Gastroesophageal sphincter (tissue), 4 donors: ENCODE data around the gene PGBD5. TPM values are rescaled to one million over a fixed set of nuclear protein-coding genes. Genes with fewer than 3 reads are reported as not detected.

Experiments
- ATAC-seq: fragments of 150-250 bp; one replicate; pipeline ENCODE4 v1.9.1; 2016; ENCODE audit warnings: mild to moderate bottlenecking, moderate library complexity
- H3K27ac ChIP-seq, 4 donors: fragments of 200-600 bp; sonication (generic) in 3 of 4; 1 replicate in 3 of 4; 2 replicates in 1 of 4; pipeline ENCODE4 v1.5.1; 2016 to 2019
- H3K27me3 ChIP-seq: fragments of 200-600 bp; sonication (generic); one replicate; pipeline ENCODE4 v1.5.1; 2019
- H3K36me3 ChIP-seq, 2 donors: fragments of 200-600 bp; sonication (generic); one replicate each; pipeline ENCODE4 v1.5.1; 2019; ENCODE audit warnings: control low read depth in 1 of 2
- H3K4me1 ChIP-seq, 3 donors: fragments of 200-600 bp; sonication (generic); 1 replicate in 2 of 3; 2 replicates in 1 of 3; pipeline ENCODE4 v1.5.1; 2016 to 2019; ENCODE audit warnings: control low read depth in 2 of 3
- H3K4me3 ChIP-seq, 2 donors: fragments of 200-600 bp; sonication (generic); one replicate each; pipeline ENCODE4 v1.5.1; 2019; ENCODE audit warnings: mild to moderate bottlenecking in 1 of 2, moderate library complexity in 1 of 2
- H3K9me3 ChIP-seq, 3 donors: fragments of 200-600 bp; sonication (generic); one replicate each; pipeline ENCODE4 v1.5.1; 2017 to 2019; ENCODE audit warnings: control low read depth in 2 of 3
- CTCF ChIP-seq, 4 experiments: fragments of 200-600 bp in 2 of 4; fragments of 450-650 bp in 2 of 4; sonication (generic) in 1 of 4; IDR thresholded peaks; one replicate each; pipeline ENCODE4 v1.5.1; 2017 to 2019; ENCODE audit warnings: antibody characterized with exemption in 4 of 4, mild to moderate bottlenecking in 2 of 4, moderate library complexity in 2 of 4
- EP300 ChIP-seq: sonication (generic); formaldehyde crosslinking; IDR thresholded peaks from one replicate; pipeline ENCODE4 v1.6.1; 2017; ENCODE audit warnings: antibody characterized with exemption, mild to moderate bottlenecking
- POLR2A ChIP-seq, 2 donors: fragments of 450-650 bp; IDR thresholded peaks; one replicate each; pipeline ENCODE4 v1.6.1; 2017; ENCODE audit warnings: antibody characterized with exemption in 2 of 2, mild to moderate bottlenecking in 2 of 2, moderate library complexity in 1 of 2
- POLR2AphosphoS5 ChIP-seq: sonication (generic); formaldehyde crosslinking; IDR thresholded peaks from one replicate; pipeline ENCODE4 v1.6.1; 2017; ENCODE audit warnings: antibody characterized with exemption
- WGBS, 2 donors: methylation state at CpG; one replicate each; pipeline ENCODE4 v1.1.5; 2018; ENCODE audit warnings: low coverage in 1 of 2; 5-methylcytosine and 5-hydroxymethylcytosine counted together
- total RNA-seq, 4 donors: library from RNA; depleted of rRNA; stranded (reverse); fragments of >200 nt; gene quantifications; one replicate each; pipeline ENCODE4 v1.1.0, GENCODE V29; 2016

PGBD5 gene
- total RNA-seq, 4 donors from 2014 or later: 0.15 to 1.1 (median 0.33) TPM

- H3K9me3 ChIP-seq: no peaks in the 10 kb centered on the region
- H3K4me3 ChIP-seq: no peak overlapping the region
- WGBS, 2 donors: 82 to 88% methylated on average over 6 to 12 of the region's 22 CpGs
- H3K4me1 ChIP-seq: no peaks in the 10 kb centered on the region
- H3K27ac ChIP-seq: no peak overlapping the region
- peaks cover 35% of the 10 kb centered on the region for H3K27me3 ChIP-seq
- no peak for TF ChIP-seq CTCF (IDR thresholded peaks at IDR 0.05)
- no peak for TF ChIP-seq POLR2AphosphoS5
- TF ChIP-seq POLR2A (IDR thresholded peaks at IDR 0.05): no peak
- TF ChIP-seq EP300: no peak
- no peak for ATAC-seq
- no peaks in the 10 kb centered on the region for H3K36me3 ChIP-seq
Measured at GRCh38 chr1:230399321-230400006, 26.7 kb downstream of the PGBD5 start.

- Histone ChIP-seq H3K9me3 (no peaks in the 10 kb centered on the region), H3K4me3 (no peak overlapping the region), H3K27me3 (peaks cover 40% of the 10 kb centered on the region), H3K36me3 (no peaks in the 10 kb centered on the region), H3K27ac (no peak overlapping the region), H3K4me1 (no peaks in the 10 kb centered on the region)
- TF ChIP-seq POLR2AphosphoS5 (no peak), POLR2A (IDR thresholded peaks at IDR 0.05) (no peak)
- ATAC-seq: no peak
- 68 to 71% methylated on average over 4 of the region's 8 CpGs for WGBS, 2 donors
Measured at GRCh38 chr1:230398856-230399255, 27.3 kb downstream of the PGBD5 start.

GRCh38 chr1:230396966-230397365, 29.2 kb downstream of the PGBD5 start:
- 83 to 100% methylated on average over 1 to 3 of the region's 10 CpGs for WGBS, 2 donors
- H3K36me3 ChIP-seq: no peaks in the 10 kb centered on the region
- H3K27me3 ChIP-seq: peaks cover 47% of the 10 kb centered on the region
- no peak for ATAC-seq
- TF ChIP-seq POLR2A (IDR thresholded peaks at IDR 0.05): no peak
- TF ChIP-seq POLR2AphosphoS5: no peak
- no peak for TF ChIP-seq CTCF (IDR thresholded peaks at IDR 0.05)
- TF ChIP-seq EP300: no peak
- no peak overlapping the region for H3K27ac ChIP-seq
- H3K4me1 ChIP-seq: no peaks in the 10 kb centered on the region
- H3K4me3 ChIP-seq: no peak overlapping the region
- H3K9me3 ChIP-seq: peaks cover 0 to 12% (median 0%) of the 10 kb centered on the region in 3 donors

GRCh38 chr1:230395932-230396331, 30.2 kb downstream of the PGBD5 start:
- WGBS, 2 donors: 85% methylated on average over 1 of the region's 1 CpG; no CpG with 5 or more reads in 1 of the 2 donors
- Histone ChIP-seq H3K4me3 (no peak overlapping the region), H3K27ac (no peak overlapping the region), H3K4me1 (no peaks in the 10 kb centered on the region), H3K36me3 (no peaks in the 10 kb centered on the region), H3K27me3 (peaks cover 56% of the 10 kb centered on the region), H3K9me3 (peaks cover 0 to 12% (median 0%) of the 10 kb centered on the region in 3 donors)
- no peak for ATAC-seq
- TF ChIP-seq POLR2A (IDR thresholded peaks at IDR 0.05) (no peak), CTCF (IDR thresholded peaks at IDR 0.05) (no peak), POLR2AphosphoS5 (no peak), EP300 (no peak)

- Histone ChIP-seq H3K36me3 (no peaks in the 10 kb centered on the region), H3K4me1 (no peaks in the 10 kb centered on the region), H3K27me3 (peaks cover 61% of the 10 kb centered on the region), H3K27ac (no peak overlapping the region), H3K9me3 (peaks cover 0 to 12% (median 0%) of the 10 kb centered on the region in 3 donors), H3K4me3 (no peak overlapping the region)
- TF ChIP-seq POLR2A (IDR thresholded peaks at IDR 0.05) (no peak), POLR2AphosphoS5 (no peak), EP300 (no peak), CTCF (IDR thresholded peaks at IDR 0.05) (no peak)
- WGBS, 2 donors: 85 to 92% methylated on average over 7 to 8 of the region's 8 CpGs
- ATAC-seq: no peak
Measured at GRCh38 chr1:230394741-230395140, 31.4 kb downstream of the PGBD5 start.
